Esophagus squamous epithelium (tissue), 4 donors: ENCODE measurements around the gene CRYBA4.

Experiments used
- POLR2A ChIP-seq, 4 donors: fragments of 450-650 bp; IDR thresholded peaks; one replicate each; pipeline ENCODE4 v1.6.1; 2017; ENCODE audit warnings: antibody characterized with exemption in 4 of 4, mild to moderate bottlenecking in 4 of 4, moderate library complexity in 3 of 4
- TF ChIP-seq, protein P1 (sequence below), 6 experiments: fragments of 450-650 bp in 4 of 6; fragments of 200-600 bp in 2 of 6; sonication (generic) in 2 of 6; IDR thresholded peaks; one replicate each; pipeline ENCODE4 v1.5.1; 2016 to 2019; ENCODE audit warnings: antibody characterized with exemption in 6 of 6, mild to moderate bottlenecking in 4 of 6, moderate library complexity in 4 of 6

DNA sequence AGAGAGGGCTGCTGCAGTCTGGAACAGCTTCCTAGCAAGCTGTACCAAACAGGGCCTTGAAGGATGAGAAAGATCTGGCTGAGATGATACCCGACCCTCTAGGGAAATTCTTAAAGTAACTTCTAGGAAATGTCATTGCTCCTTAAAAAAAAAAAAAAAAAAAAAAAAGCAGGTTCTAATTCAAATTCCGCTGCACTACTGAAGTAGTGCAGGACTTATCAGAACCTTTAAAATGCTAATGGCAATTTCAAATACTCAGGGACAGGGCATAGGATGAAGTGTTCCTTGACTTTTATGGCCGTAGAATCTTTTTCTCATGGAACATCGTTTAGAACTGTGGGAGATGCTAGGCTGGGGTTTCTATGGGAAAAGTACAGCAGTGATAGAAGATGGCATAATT, 48.7 kb downstream of the CRYBA4 start:
- TF ChIP-seq, protein P1, sequence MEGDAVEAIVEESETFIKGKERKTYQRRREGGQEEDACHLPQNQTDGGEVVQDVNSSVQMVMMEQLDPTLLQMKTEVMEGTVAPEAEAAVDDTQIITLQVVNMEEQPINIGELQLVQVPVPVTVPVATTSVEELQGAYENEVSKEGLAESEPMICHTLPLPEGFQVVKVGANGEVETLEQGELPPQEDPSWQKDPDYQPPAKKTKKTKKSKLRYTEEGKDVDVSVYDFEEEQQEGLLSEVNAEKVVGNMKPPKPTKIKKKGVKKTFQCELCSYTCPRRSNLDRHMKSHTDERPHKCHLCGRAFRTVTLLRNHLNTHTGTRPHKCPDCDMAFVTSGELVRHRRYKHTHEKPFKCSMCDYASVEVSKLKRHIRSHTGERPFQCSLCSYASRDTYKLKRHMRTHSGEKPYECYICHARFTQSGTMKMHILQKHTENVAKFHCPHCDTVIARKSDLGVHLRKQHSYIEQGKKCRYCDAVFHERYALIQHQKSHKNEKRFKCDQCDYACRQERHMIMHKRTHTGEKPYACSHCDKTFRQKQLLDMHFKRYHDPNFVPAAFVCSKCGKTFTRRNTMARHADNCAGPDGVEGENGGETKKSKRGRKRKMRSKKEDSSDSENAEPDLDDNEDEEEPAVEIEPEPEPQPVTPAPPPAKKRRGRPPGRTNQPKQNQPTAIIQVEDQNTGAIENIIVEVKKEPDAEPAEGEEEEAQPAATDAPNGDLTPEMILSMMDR (IDR thresholded peaks at IDR 0.05) = no peak
- TF ChIP-seq POLR2A (IDR thresholded peaks at IDR 0.05) = no peak
